GM12801 (cell line): ENCODE measurements around the gene C1orf53.

Experiments used
- CTCF ChIP-seq: IDR thresholded peaks from one replicate; pipeline ENCODE4 v1.5.1; 2011; ENCODE audit warnings: control low read depth; ENCODE audit not compliant: insufficient read length; ENCODE audit errors: extremely low read depth

C1orf53 gene

GRCh38 chr1:197903196-197903514 is 725 bp downstream of the C1orf53 start:
- TF ChIP-seq CTCF: no peak

- no peak for TF ChIP-seq CTCF
Measured at GRCh38 chr1:197904126-197904787, 1.8 kb downstream of the C1orf53 start.

GRCh38 chr1:197905699-197906351 is 3.4 kb downstream of the C1orf53 start:
- TF ChIP-seq CTCF: no peak

GRCh38 chr1:197907846-197908616 is 5.6 kb downstream of the C1orf53 start:
- no peak for TF ChIP-seq CTCF

- TF ChIP-seq CTCF: no peak
Measured at GRCh38 chr1:197908716-197909220, 6.3 kb downstream of the C1orf53 start.

- no peak for TF ChIP-seq CTCF
Measured at GRCh38 chr1:197909384-197909783, 7.0 kb downstream of the C1orf53 start.
